Nephron (organoid): Measurements from ENCODE around the gene BAG3.
"Not testable (repeated sequence)": the region's sequence is repeated elsewhere in the genome, so short reads cannot be mapped to it uniquely, and the experiment has no call there.

Experiments used
- H3K27ac Mint-ChIP-seq, 3 experiments: 2 replicates each; pipeline ENCODE4 v1.8.0; 2020; ENCODE audit warnings: mixed read lengths in 3 of 3, mild to moderate bottlenecking in 2 of 3, moderate library complexity in 1 of 3
- H3K27me3 Mint-ChIP-seq: 2 replicates; pipeline ENCODE4 v1.8.0; 2021; ENCODE audit warnings: low read depth, mild to moderate bottlenecking, moderate library complexity, mixed read lengths
- H3K36me3 Mint-ChIP-seq: 2 replicates; pipeline ENCODE4 v1.8.0; 2020; ENCODE audit warnings: low read depth, mixed read lengths
- H3K4me1 Mint-ChIP-seq: 2 replicates; pipeline ENCODE4 v1.8.0; 2020; ENCODE audit warnings: mixed read lengths
- H3K4me3 Mint-ChIP-seq, 3 experiments: 2 replicates each; pipeline ENCODE4 v1.8.0; 2020; ENCODE audit warnings: mild to moderate bottlenecking in 3 of 3, mixed read lengths in 3 of 3, moderate library complexity in 2 of 3
- H3K9me3 Mint-ChIP-seq: 2 replicates; pipeline ENCODE4 v1.8.0; 2020; ENCODE audit warnings: mixed read lengths
- TF ChIP-seq, protein P1 (sequence below), 3 experiments: fragments of 200-600 bp; sonication (generic); IDR thresholded peaks; one replicate each; pipeline ENCODE4 v1.5.0; 2021; ENCODE audit warnings: antibody characterized with exemption in 3 of 3; ENCODE audit not compliant: unreplicated experiment in 3 of 3

The BAG3 gene

DNA sequence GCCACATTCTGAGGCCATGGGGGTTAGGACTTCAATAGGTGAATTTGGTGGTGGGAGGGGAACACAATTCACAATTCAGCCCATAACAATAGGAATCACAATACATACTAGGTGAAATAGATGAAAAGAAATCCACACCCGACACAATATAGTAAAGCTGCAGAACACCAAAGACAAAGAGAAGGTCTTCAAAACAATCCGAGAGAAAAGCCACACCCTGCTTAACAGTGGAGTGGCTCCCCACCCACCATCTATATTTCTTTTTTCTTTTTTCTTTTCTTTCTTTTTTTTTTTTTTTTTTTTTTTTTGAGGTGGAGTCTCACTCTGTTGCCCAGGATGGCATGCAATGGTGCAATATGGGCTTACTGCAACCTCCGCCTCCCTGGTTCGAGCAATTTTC lies 39.7 kb upstream of the BAG3 start:
- Mint-ChIP-seq H3K9me3 (peaks cover 10% of the 10 kb centered on the region), H3K4me1 (no peaks in the 10 kb centered on the region), H3K27ac (no peak overlapping the region), H3K27me3 (peaks cover 7% of the 10 kb centered on the region), H3K36me3 (no peaks in the 10 kb centered on the region), H3K4me3 (no peak overlapping the region)
- TF ChIP-seq, protein P1, sequence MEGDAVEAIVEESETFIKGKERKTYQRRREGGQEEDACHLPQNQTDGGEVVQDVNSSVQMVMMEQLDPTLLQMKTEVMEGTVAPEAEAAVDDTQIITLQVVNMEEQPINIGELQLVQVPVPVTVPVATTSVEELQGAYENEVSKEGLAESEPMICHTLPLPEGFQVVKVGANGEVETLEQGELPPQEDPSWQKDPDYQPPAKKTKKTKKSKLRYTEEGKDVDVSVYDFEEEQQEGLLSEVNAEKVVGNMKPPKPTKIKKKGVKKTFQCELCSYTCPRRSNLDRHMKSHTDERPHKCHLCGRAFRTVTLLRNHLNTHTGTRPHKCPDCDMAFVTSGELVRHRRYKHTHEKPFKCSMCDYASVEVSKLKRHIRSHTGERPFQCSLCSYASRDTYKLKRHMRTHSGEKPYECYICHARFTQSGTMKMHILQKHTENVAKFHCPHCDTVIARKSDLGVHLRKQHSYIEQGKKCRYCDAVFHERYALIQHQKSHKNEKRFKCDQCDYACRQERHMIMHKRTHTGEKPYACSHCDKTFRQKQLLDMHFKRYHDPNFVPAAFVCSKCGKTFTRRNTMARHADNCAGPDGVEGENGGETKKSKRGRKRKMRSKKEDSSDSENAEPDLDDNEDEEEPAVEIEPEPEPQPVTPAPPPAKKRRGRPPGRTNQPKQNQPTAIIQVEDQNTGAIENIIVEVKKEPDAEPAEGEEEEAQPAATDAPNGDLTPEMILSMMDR (IDR thresholded peaks at IDR 0.05; ENCODE audit: unreplicated experiment in 3 of 3) = no peak

DNA sequence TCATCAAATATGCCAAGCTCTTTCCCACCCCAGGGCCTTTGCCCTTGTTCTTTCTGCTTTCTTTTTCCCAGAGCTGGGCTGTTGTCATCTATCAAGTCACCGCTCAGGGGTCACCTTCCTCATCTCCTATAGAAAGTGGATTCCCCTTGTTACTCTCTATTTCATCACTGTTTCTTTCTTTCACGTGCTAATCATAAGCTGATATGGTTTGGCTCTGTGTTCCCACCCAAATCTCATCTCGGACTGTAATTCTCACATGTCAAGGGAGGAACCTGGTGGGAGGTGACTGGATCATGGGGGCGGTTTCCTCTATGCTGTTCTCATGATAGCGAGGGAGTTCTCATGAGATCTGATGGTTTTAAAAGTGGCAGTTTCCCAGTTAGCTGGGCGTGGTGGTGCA lies 37.4 kb upstream of the BAG3 start:
- Mint-ChIP-seq H3K4me1 (no peaks in the 10 kb centered on the region), H3K36me3 (no peaks in the 10 kb centered on the region), H3K9me3 (peaks cover 10% of the 10 kb centered on the region), H3K4me3 (no peak overlapping the region), H3K27ac (no peak overlapping the region), H3K27me3 (peaks cover 3% of the 10 kb centered on the region)
- TF ChIP-seq, protein P1 (IDR thresholded peaks at IDR 0.05; ENCODE audit: unreplicated experiment in 3 of 3) = no peak

DNA sequence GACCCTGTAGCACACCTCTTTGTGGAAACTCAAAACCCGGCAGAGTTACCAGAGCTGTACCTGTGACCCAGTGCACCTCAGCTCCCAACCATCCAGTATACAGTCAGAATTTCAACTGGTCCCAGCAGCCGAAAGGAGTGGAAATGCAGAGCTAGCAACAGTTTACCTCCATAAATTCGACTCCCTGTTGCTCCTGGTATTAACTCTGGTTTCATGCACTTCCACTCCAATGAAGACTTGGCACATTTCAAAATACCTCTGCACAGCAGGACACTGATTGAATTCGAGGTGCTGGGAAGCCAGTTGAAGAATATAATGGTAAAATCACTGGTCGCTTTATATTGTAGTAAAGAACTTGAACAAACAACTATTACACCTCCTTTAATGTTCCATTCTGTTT lies 36.5 kb upstream of the BAG3 start:
- peaks cover 10% of the 10 kb centered on the region for H3K9me3 Mint-ChIP-seq
- H3K4me3 Mint-ChIP-seq = no peak overlapping the region
- no peak overlapping the region for H3K27ac Mint-ChIP-seq
- H3K4me1 Mint-ChIP-seq = no peaks in the 10 kb centered on the region
- TF ChIP-seq, protein P1 (IDR thresholded peaks at IDR 0.05; ENCODE audit: unreplicated experiment in 3 of 3) = no peak
- H3K36me3 Mint-ChIP-seq = no peaks in the 10 kb centered on the region
- no peaks in the 10 kb centered on the region for H3K27me3 Mint-ChIP-seq

DNA sequence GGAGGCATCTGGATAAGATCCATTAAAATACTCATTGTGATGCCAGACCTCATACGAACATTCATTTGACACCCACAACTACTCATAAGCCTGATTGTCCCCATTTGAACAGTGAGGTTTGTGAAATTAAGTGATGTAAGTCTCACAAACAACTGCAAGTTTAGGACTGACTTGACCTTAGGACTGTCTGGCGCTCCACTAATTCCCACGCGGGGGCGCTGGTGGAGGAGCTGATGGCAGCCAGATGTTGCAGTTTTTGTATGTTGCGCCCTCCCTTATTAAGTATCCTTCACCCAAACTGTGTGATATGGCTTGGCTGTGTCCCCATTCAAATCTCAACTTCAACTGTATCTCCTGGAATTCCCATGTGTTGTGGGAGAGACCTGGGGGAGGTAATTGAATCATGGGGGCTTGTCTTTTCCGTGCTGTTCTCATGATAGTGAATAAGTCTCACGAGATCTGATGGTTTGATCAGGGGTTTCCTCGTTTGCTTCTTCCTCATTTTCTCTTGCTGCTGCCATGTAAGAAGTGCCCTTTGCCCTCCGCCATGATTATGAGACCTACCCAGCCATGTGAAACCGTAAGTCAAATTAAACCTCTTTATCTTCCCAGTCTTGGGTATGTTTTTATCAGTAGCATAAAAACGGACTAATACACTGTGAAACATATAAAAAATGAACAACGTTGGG lies 34.2 kb upstream of the BAG3 start:
- H3K36me3 Mint-ChIP-seq = no peaks in the 10 kb centered on the region
- TF ChIP-seq, protein P1 (IDR thresholded peaks at IDR 0.05; ENCODE audit: unreplicated experiment in 3 of 3) = peak in 1 of 3 experiments; percentile 22
- H3K4me3 Mint-ChIP-seq = no peak overlapping the region
- H3K9me3 Mint-ChIP-seq = peaks cover 4% of the 10 kb centered on the region
- peak overlapping the region in 1 of 3 experiments; percentile 37 for H3K27ac Mint-ChIP-seq
- H3K27me3 Mint-ChIP-seq = no peaks in the 10 kb centered on the region
- no peaks in the 10 kb centered on the region for H3K4me1 Mint-ChIP-seq

DNA sequence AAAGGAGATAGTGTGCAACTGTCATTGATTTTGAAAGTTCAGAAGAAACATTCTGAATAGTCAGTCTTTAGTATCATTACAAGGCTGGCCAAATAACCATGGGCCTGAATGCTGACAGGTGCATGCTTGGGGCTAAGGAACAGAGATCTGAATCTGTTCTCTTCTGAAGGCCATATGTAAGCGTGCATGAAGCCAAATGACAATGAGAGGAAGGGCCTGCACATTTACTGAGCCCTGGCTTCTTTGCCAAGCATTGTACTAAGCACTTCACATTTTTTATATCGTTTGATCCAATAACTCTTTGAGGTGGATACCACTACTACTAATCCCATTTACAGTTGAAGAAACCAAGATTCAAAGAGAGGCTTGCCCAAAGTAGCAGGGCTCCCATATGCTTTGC lies 32.0 kb upstream of the BAG3 start:
- no peak overlapping the region for H3K27ac Mint-ChIP-seq
- H3K27me3 Mint-ChIP-seq = no peaks in the 10 kb centered on the region
- H3K4me3 Mint-ChIP-seq = no peak overlapping the region
- no peaks in the 10 kb centered on the region for H3K36me3 Mint-ChIP-seq
- no peaks in the 10 kb centered on the region for H3K9me3 Mint-ChIP-seq
- no peaks in the 10 kb centered on the region for H3K4me1 Mint-ChIP-seq
- TF ChIP-seq, protein P1 (IDR thresholded peaks at IDR 0.05; ENCODE audit: unreplicated experiment in 3 of 3) = no peak

DNA sequence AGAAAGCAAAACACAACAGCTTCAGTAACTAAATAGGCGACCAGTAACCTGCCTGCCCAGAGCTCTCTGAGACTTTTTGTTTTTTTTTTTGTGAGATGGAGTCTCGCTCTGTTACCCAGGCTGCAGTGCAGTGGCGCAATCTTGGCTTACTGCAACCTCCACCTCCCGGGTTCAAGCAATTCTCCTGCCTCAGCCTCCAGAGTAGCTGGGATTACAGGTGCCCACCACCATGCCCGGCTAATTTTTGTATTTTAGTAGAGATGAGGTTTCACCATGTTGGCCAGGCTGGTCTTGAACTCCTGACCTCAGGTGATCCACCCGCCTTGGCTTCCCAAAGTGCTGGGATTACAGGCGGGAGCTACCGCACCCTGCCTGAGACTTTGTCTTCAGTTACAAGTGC lies 31.4 kb upstream of the BAG3 start:
- H3K4me1 Mint-ChIP-seq, H3K27me3 Mint-ChIP-seq, H3K9me3 Mint-ChIP-seq, H3K27ac Mint-ChIP-seq, H3K4me3 Mint-ChIP-seq, H3K36me3 Mint-ChIP-seq: not testable (repeated sequence)
